PC-9 (cell line): ENCODE measurements around the gene CCDC69. TPM values are rescaled to one million over a fixed set of nuclear protein-coding genes. Genes with fewer than 3 reads are reported as not detected.

ENCODE experiments used
- BruUV-seq: library from RNA; stranded (reverse); fragments of 400-500 nt; replicated peaks from 2 replicates; lab custom pipeline; 2021; lab: Mats Ljungman, UMichigan
- CTCF ChIA-PET: fragments of 300-600 bp; sonication (Branson Sonifier 250); formaldehyde crosslinking; loops from one replicate; lab custom pipeline; 2022; ENCODE audit warnings: antibody characterized with exemption; lab: Charles Lee
- POLR2A ChIA-PET: fragments of 300-600 bp; sonication (Branson Sonifier 250); formaldehyde crosslinking; loops from one replicate; lab custom pipeline; 2022; ENCODE audit warnings: antibody characterized with exemption; ENCODE audit not compliant: unreplicated experiment; lab: Charles Lee
- DNase-seq, 2 experiments: peaks; one replicate each; pipeline versions ENCODE4 v3.0.0 to v3.0.0-alpha.2; 2015 to 2022; ENCODE audit warnings: mixed read lengths in 1 of 2
- H2AFZ ChIP-seq: fragments of 200-600 bp; sonication (generic); 2 replicates; pipeline ENCODE4 v1.8.1; 2017; ENCODE audit warnings: antibody characterized with exemption
- H3F3A ChIP-seq: fragments of 200-600 bp; sonication (generic); 2 replicates; pipeline ENCODE4 v1.8.1; 2017; ENCODE audit warnings: antibody characterized with exemption, mild to moderate bottlenecking, low read depth; ENCODE audit not compliant: insufficient read depth
- H3K27ac ChIP-seq: fragments of 200-600 bp; sonication (generic); 2 replicates; pipeline ENCODE4 v1.6.1; 2016; ENCODE audit warnings: mixed run types
- H3K27me3 ChIP-seq: fragments of 200-600 bp; sonication (generic); 2 replicates; pipeline ENCODE4 v1.6.1; 2016; ENCODE audit warnings: low read depth, mixed run types; ENCODE audit not compliant: insufficient read depth
- H3K36me3 ChIP-seq: fragments of 200-600 bp; sonication (generic); 2 replicates; pipeline ENCODE4 v1.6.1; 2016; ENCODE audit warnings: low read depth, mixed run types
- H3K4me1 ChIP-seq: fragments of 200-600 bp; sonication (generic); replicated peaks from 2 replicates; pipeline ENCODE4 v1.6.1; 2016; ENCODE audit warnings: mixed run types; ENCODE audit not compliant: insufficient read depth
- H3K4me2 ChIP-seq: fragments of 200-600 bp; sonication (generic); 2 replicates; pipeline ENCODE4 v1.6.1; 2017; ENCODE audit warnings: mixed run types
- H3K4me3 ChIP-seq: fragments of 200-600 bp; sonication (generic); 2 replicates; pipeline ENCODE4 v1.6.1; 2016; ENCODE audit warnings: mixed run types
- H3K79me2 ChIP-seq: fragments of 200-600 bp; sonication (generic); 2 replicates; pipeline ENCODE4 v1.6.1; 2017; ENCODE audit warnings: low read depth, mixed run types
- H3K9me2 ChIP-seq: fragments of 200-600 bp; sonication (generic); 2 replicates; pipeline ENCODE4 v1.8.1; 2017; ENCODE audit warnings: mild to moderate bottlenecking; ENCODE audit not compliant: insufficient read depth
- H3K9me3 ChIP-seq: fragments of 200-600 bp; sonication (generic); 2 replicates; pipeline ENCODE4 v1.8.1; 2016; ENCODE audit warnings: low read depth; ENCODE audit not compliant: insufficient read depth
- H4K20me1 ChIP-seq: fragments of 200-600 bp; sonication (generic); 2 replicates; pipeline ENCODE4 v1.8.1; 2017; ENCODE audit not compliant: insufficient read depth
- EZH2 ChIP-seq: fragments of 200-600 bp; sonication (generic); IDR thresholded peaks from 2 replicates; pipeline ENCODE4 v1.8.0; 2017; ENCODE audit warnings: antibody characterized with exemption, low read depth
- intact Hi-C: fragments of 100-400 bp; cut with micrococcal nuclease; formaldehyde crosslinking; loops from one replicate; pipeline ENCODE4 v1.10.0; 2022; ENCODE audit not compliant: unreplicated experiment
- total RNA-seq: library from RNA; stranded (reverse); gene quantifications from 2 replicates; pipeline ENCODE4 v1.2.3, GENCODE V29; 2021
- TF ChIP-seq, protein P1 (sequence below): fragments of 200-600 bp; sonication (generic); conservative IDR thresholded peaks from 2 replicates; pipeline ENCODE4 v1.6.1; 2017; ENCODE audit warnings: mixed run types, antibody characterized with exemption, mild to moderate bottlenecking, moderate library complexity

Gene CCDC69
- total RNA-seq, 1 experiment from 2014 or later: 0.50 TPM

DNA sequence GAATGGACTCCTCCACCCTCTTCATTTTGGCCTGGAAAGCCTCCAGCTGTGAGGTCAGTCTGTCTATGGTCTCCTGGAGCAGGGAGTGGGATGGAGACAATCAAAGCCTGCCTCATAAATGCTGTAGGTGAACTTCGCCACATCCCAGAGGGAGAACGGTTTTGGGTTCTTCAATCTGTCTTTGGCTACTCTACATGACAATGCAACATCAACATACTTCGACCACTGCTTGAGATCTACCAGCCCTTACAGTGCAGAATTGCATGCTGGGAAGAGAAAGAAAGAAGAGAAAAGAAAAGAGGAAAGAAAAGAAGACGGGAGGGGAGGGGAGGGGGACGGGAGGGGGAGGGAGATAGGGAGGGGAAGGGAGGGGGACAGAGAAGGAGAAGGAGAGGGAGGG lies 37.8 kb downstream of the CCDC69 start:
- CTCF ChIA-PET: no interaction called here
- Histone ChIP-seq H3K27me3 (no peaks in the 10 kb centered on the region), H3K4me3 (no peak overlapping the region), H3K9me3 (no peaks in the 10 kb centered on the region), H3F3A (no peaks in the 10 kb centered on the region), H3K36me3 (no peaks in the 10 kb centered on the region), H3K27ac (no peak overlapping the region), H3K4me1 (no peaks in the 10 kb centered on the region), H3K79me2 (no peaks in the 10 kb centered on the region), H3K9me2 (no peaks in the 10 kb centered on the region), H3K4me2 (no peak overlapping the region), H2AFZ (no peak overlapping the region), H4K20me1 (no peaks in the 10 kb centered on the region)
- BruUV-seq: no TSS peak
- DNase-seq: no peak
- intact Hi-C loops: no loop called here
- POLR2A ChIA-PET: no interaction called here
- TF ChIP-seq, protein P1, sequence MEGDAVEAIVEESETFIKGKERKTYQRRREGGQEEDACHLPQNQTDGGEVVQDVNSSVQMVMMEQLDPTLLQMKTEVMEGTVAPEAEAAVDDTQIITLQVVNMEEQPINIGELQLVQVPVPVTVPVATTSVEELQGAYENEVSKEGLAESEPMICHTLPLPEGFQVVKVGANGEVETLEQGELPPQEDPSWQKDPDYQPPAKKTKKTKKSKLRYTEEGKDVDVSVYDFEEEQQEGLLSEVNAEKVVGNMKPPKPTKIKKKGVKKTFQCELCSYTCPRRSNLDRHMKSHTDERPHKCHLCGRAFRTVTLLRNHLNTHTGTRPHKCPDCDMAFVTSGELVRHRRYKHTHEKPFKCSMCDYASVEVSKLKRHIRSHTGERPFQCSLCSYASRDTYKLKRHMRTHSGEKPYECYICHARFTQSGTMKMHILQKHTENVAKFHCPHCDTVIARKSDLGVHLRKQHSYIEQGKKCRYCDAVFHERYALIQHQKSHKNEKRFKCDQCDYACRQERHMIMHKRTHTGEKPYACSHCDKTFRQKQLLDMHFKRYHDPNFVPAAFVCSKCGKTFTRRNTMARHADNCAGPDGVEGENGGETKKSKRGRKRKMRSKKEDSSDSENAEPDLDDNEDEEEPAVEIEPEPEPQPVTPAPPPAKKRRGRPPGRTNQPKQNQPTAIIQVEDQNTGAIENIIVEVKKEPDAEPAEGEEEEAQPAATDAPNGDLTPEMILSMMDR: no peak
- no peak for TF ChIP-seq EZH2

DNA sequence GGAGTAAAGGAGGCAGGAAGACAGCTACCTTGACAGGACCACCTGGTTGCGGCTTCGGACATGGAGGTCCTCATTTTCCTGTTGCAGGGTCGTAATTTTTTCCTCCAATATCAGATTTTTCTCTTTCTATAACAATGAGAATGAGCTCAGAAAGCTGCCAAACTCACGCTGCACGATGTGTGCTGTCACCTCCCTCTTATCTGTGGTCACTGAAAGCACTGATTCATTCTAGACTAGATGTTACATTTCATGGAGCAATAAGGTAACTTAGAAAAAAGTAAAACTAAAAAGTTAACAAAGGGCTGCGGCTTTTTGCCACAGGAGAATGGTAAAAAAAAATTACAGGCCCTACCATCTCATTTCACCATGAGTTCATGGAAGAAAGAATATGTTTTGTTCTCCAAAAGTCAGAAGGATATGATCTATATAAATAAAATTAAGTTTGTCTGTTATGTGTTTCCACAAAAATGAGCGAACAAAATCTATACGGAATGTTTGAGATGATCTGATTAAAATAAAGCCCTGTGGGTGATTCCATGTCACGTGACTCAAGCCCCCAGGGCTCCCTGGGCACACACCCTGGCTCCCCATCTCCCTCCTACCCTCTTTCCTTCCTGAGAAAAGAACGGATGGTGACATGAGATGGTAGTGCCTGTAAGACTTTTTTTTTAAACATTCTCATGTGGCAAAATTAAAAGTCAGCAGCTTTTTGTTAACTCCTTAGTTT lies 39.4 kb downstream of the CCDC69 start:
- no peak overlapping the region for H3K4me2 ChIP-seq
- no peak for DNase-seq
- no peaks in the 10 kb centered on the region for H3K4me1 ChIP-seq
- POLR2A ChIA-PET: no interaction called here
- TF ChIP-seq, protein P1: no peak
- TF ChIP-seq EZH2: no peak
- no peak overlapping the region for H3K4me3 ChIP-seq
- no peaks in the 10 kb centered on the region for H4K20me1 ChIP-seq
- H3K36me3 ChIP-seq: no peaks in the 10 kb centered on the region
- H3K79me2 ChIP-seq: no peaks in the 10 kb centered on the region
- H3K9me3 ChIP-seq: no peaks in the 10 kb centered on the region
- H3F3A ChIP-seq: no peaks in the 10 kb centered on the region
- no peaks in the 10 kb centered on the region for H3K9me2 ChIP-seq
- no TSS peak for BruUV-seq
- intact Hi-C loops: no loop called here
- no peaks in the 10 kb centered on the region for H3K27me3 ChIP-seq
- CTCF ChIA-PET: no interaction called here
- H2AFZ ChIP-seq: no peak overlapping the region
- no peak overlapping the region for H3K27ac ChIP-seq

DNA sequence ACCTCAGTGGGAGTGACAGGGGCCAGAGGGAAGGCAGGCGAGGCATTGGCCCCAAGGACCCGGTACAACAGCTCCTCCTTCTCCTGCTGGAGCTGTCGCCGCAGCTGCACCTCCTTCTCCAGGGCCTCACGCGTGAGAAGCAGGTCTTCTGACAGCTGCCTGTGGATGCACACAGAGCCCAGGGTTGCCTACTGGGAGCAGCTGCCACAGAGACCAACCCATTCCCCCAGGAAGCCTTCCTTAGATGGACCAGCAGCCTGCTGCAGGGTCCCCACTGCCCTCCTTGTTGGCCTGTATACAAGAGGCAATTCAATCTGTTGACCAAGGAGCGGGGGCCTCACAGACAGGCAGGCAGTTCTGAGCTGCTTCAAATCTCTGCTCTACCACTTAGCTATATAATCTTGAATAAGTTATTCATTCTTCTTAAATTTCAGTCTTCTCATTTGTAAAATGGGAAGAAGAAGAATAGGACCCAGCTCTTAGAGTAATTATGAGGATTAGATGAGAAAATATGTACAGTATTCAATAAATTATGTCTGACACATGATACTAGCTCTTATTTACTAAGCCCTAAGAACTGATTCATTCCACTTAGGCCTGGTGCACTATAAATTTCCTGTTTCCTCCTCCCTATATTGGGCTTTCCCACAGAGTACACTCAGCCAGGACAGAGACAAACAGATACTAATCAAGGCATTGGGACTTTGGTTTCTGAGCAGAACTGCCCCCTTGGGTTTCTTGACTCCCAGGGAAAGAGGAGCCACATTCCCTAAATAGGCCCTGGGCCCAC lies 40.2 kb downstream of the CCDC69 start:
- no peaks in the 10 kb centered on the region for H3F3A ChIP-seq
- H3K79me2 ChIP-seq: no peaks in the 10 kb centered on the region
- ChIA-PET CTCF (no interaction called here), POLR2A (no interaction called here)
- BruUV-seq: no TSS peak
- no peaks in the 10 kb centered on the region for H3K36me3 ChIP-seq
- TF ChIP-seq, protein P1: no peak
- no peak for TF ChIP-seq EZH2
- H3K9me2 ChIP-seq: no peaks in the 10 kb centered on the region
- no peaks in the 10 kb centered on the region for H3K4me1 ChIP-seq
- no peaks in the 10 kb centered on the region for H3K27me3 ChIP-seq
- H4K20me1 ChIP-seq: no peaks in the 10 kb centered on the region
- H3K9me3 ChIP-seq: no peaks in the 10 kb centered on the region
- H2AFZ ChIP-seq: no peak overlapping the region
- no peak overlapping the region for H3K4me3 ChIP-seq
- H3K4me2 ChIP-seq: no peak overlapping the region
- peak in 1 of 2 experiments; percentile 37 for DNase-seq
- intact Hi-C loops: no loop called here
- H3K27ac ChIP-seq: no peak overlapping the region
